ENCODE data around the gene CTNNBIP1.

CTNNBIP1 gene

GRCh38 chr1:9801909-9802308, 108.2 kb downstream of the CTNNBIP1 start:
- Histone ChIP-seq H3K9me3 (no peaks in the 10 kb centered on the region), H3K27me3 (no peaks in the 10 kb centered on the region), H3K27ac (no peak overlapping the region), H3K4me1 (ENCODE audit: control insufficient read depth in 1 of 2, insufficient read depth in 1 of 2, low read depth in 1 of 2, low read length in 1 of 2) (no peaks in the 10 kb centered on the region), H3K36me3 (no peaks in the 10 kb centered on the region), H3K4me3 (ENCODE audit: low read depth in 1 of 2, low read length in 1 of 2) (no peak overlapping the region)
- TF ChIP-seq CTCF (IDR thresholded peaks at IDR 0.05), result no peak
